Endothelial cell (in vitro differentiated cells): ENCODE results near the gene SESN2. TPM values are rescaled to one million over a fixed set of nuclear protein-coding genes. Genes with fewer than 3 reads are reported as not detected.

Experiments
- DNase-seq: peaks from one replicate; pipeline ENCODE4 v3.0.0; 2021; ENCODE audit warnings: low spot score
- H3K27ac Mint-ChIP-seq: one replicate; pipeline ENCODE4 v1.8.0; 2021; ENCODE audit warnings: mixed read lengths, inconsistent platforms; ENCODE audit not compliant: unreplicated experiment
- H3K27me3 Mint-ChIP-seq: one replicate; pipeline ENCODE4 v1.8.0; 2021; ENCODE audit warnings: mild to moderate bottlenecking, moderate library complexity, mixed read lengths, inconsistent platforms; ENCODE audit not compliant: unreplicated experiment
- H3K36me3 Mint-ChIP-seq: one replicate; pipeline ENCODE4 v1.8.0; 2021; ENCODE audit warnings: mild to moderate bottlenecking, low read depth, mixed read lengths, inconsistent platforms; ENCODE audit not compliant: unreplicated experiment
- H3K4me1 Mint-ChIP-seq: one replicate; pipeline ENCODE4 v1.8.0; 2021; ENCODE audit warnings: mild to moderate bottlenecking, mixed read lengths, inconsistent platforms; ENCODE audit not compliant: unreplicated experiment
- H3K4me3 Mint-ChIP-seq: one replicate; pipeline ENCODE4 v1.8.0; 2021; ENCODE audit warnings: mild to moderate bottlenecking, mixed read lengths, inconsistent platforms; ENCODE audit not compliant: unreplicated experiment
- H3K9me3 Mint-ChIP-seq: one replicate; pipeline ENCODE4 v1.8.0; 2021; ENCODE audit warnings: mixed read lengths, inconsistent platforms; ENCODE audit not compliant: unreplicated experiment
- CTCF ChIP-seq: fragments of 200-600 bp; sonication (generic); IDR thresholded peaks from one replicate; pipeline ENCODE4 v1.5.0; 2021; ENCODE audit warnings: antibody characterized with exemption; ENCODE audit not compliant: unreplicated experiment
- total RNA-seq: library from RNA; stranded (reverse); fragmentation: NEBNext Ultra II Directional; extraction: Animal tissue kit (Norgen Biotek cat#: 25700); gene quantifications from one replicate; pipeline ENCODE4 v1.2.1, GENCODE V29; 2021; ENCODE audit not compliant: unreplicated experiment

SESN2 gene
- total RNA-seq, 1 donor from 2014 or later: 31.0 TPM

GRCh38 chr1:28249013-28249865 is 10.1 kb upstream of the SESN2 start:
- no peak for TF ChIP-seq CTCF
- Mint-ChIP-seq H3K27ac (peak overlapping the region; percentile 16), H3K9me3 (no peaks in the 10 kb centered on the region), H3K27me3 (no peaks in the 10 kb centered on the region), H3K36me3 (no peaks in the 10 kb centered on the region), H3K4me1 (peaks cover 34% of the 10 kb centered on the region), H3K4me3 (peak overlapping the region; percentile 13)
- no peak for DNase-seq

- Mint-ChIP-seq H3K27ac (no peak overlapping the region), H3K36me3 (no peaks in the 10 kb centered on the region), H3K4me3 (no peak overlapping the region), H3K27me3 (no peaks in the 10 kb centered on the region), H3K9me3 (no peaks in the 10 kb centered on the region), H3K4me1 (peaks cover 29% of the 10 kb centered on the region)
- DNase-seq: no peak
- TF ChIP-seq CTCF: no peak
Measured at GRCh38 chr1:28249866-28250295, 9.4 kb upstream of the SESN2 start.

GRCh38 chr1:28256197-28256827 is 3.0 kb upstream of the SESN2 start:
- no peak for DNase-seq
- Mint-ChIP-seq H3K36me3 (peaks cover 3% of the 10 kb centered on the region), H3K27me3 (peaks cover 10% of the 10 kb centered on the region), H3K4me1 (peaks cover 16% of the 10 kb centered on the region), H3K4me3 (no peak overlapping the region), H3K9me3 (no peaks in the 10 kb centered on the region), H3K27ac (no peak overlapping the region)
- TF ChIP-seq CTCF: no peak

- Mint-ChIP-seq H3K4me1 (peaks cover 18% of the 10 kb centered on the region), H3K27me3 (peaks cover 10% of the 10 kb centered on the region), H3K27ac (no peak overlapping the region), H3K9me3 (no peaks in the 10 kb centered on the region), H3K4me3 (peak overlapping the region; percentile 85), H3K36me3 (peaks cover 4% of the 10 kb centered on the region)
- no peak for DNase-seq
- TF ChIP-seq CTCF: no peak
Measured at GRCh38 chr1:28257736-28258135, 1.6 kb upstream of the SESN2 start.
